GM18907 (cell line): ENCODE results near the gene VPS13C.

Experiments
- ATAC-seq: cut with Tn5 transposase; IDR thresholded peaks from one replicate; pipeline ENCODE4 v1.9.1; 2021; ENCODE audit warnings: mild to moderate bottlenecking, moderate library complexity; ENCODE audit not compliant: unreplicated experiment

The VPS13C gene

DNA sequence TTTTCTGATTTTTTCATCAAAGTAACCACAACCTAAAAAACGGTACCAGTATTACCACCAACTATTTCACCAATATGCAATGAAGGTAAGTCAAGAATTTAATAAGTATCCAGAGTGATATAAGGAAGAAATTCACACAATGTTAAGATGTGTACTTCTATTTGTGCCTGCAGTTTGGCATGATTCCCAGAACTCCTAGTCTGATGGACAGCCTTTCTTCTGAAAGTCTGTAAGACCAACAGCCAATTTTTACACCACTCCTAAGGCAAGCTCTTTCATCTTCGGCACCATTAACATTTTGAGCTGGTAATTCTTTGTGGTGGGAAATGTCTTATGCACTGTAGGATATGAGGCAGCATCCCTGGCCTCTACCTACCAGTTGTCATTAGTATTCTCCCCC, 108.3 kb downstream of the VPS13C start:
- ATAC-seq, result no peak

DNA sequence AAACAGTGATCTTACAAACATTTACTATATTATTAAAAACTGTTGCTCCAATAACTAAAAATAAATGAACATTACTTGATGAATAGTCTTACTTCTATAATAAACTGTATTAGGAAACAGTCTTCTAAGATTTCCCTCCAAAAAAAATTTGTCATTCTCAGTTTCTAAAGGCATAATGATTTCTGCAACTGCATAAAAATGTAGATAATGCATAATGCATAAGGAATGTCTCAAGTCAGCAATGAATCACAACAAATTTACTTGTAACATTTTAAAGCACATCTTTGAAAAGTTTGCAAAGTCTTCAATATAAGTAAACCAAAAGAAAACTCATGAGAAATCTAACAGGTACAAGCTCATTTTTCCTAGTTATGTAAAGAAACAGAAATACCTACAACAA, 113.5 kb downstream of the VPS13C start:
- ATAC-seq, result no peak

DNA sequence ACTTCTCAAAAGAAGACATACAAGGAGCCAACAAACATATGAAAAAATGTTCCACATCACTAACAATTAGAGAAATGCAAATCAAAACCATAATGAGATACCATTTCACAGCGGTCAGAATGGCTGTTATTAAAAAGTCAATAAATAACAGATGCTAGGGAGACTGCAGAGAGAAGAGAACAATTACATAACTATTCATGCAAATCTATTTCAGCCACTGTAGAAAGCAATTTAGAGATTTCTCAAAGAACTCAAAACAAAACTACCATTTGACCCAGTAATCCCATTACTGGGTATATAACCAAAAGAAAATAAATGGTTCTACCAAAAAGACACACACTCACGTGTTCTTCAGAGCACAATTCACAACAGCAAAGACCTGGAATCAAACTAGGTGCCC, 116.3 kb downstream of the VPS13C start:
- ATAC-seq, result no peak

DNA sequence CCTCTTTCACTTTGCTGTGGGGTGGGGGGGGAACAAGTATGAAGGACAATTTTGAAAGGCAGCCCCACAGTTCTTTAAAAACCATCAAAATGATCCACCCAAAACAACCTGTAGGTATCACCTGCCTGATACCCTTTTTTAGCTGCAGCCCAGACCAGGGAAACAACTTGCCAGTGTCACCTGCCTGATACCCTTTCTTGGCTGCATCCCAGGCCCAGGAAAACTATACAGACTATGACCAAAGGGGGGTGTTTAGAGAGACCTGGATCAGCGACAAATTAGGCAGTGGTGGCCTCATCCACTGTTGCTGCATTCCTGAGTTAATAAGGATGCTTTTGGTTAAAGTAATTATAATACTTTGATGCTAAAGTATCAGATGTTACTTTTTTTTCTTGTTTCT, 122.0 kb downstream of the VPS13C start:
- no peak for ATAC-seq

DNA sequence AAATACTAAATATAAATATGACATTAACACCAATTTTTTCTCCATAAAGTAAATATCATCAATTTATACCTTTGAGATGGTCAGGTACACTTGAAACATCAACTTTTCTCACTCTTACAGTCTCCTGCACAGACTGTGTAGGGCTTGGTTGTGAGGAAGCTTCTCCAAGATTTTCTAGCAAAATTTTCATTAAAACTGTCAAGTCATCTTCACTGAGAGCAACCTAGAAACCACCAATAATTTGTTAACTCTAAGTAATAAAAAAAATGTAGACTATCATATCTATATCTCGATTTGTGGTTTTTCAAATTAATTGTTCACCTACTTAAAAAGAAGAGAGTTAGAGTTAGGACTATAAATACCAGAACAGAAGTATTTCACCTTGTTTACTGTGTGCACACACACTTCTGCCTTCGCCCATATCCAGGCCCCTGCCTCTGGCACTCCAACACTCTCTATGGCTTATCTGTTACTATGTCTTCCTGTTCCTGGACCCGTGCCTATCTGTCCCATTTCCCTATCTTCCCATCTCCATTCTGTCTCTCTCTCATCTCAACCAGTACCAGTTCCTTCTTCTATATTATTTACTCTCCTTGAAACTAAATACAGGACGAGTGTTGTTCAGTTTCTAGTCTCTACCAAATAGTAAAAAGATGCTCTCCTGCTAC, 123.6 kb downstream of the VPS13C start:
- no peak for ATAC-seq

DNA sequence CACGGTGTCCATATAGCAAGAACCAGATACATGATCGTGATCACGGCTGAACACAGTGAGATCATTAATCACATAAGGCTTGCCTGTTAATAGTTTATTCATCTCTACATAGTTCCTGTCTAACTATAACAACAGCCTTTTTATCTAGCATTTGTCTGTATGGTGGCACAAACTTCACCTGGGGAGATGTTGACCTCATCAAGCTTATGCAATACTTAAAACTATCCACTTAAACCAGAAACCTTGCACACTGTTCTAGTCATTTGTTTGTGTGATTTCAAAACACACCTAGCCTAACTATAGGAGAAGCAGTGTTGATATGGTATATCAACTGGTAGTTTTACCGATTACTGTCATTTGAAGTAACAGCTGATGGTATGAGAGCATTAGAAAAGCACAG, 124.8 kb downstream of the VPS13C start:
- ATAC-seq, result no peak

DNA sequence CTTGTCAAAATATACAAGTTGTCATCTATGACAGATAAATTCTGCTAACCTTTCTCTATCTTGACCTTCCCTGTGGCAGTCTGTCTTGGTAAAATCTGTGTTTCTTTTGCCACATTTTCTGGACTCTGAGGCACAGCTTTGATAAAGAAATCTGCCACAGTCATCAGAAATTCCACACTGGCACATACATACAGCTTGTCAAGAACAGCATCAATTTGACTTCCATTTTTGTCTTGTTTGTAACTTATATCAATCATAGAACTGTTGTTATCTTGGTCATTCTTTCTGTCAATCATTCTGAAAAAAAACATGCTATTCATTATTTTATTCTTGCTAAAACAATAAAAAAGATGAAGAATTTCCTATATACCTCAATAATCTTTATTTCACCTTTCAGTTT, 130.8 kb downstream of the VPS13C start:
- no peak for ATAC-seq

DNA sequence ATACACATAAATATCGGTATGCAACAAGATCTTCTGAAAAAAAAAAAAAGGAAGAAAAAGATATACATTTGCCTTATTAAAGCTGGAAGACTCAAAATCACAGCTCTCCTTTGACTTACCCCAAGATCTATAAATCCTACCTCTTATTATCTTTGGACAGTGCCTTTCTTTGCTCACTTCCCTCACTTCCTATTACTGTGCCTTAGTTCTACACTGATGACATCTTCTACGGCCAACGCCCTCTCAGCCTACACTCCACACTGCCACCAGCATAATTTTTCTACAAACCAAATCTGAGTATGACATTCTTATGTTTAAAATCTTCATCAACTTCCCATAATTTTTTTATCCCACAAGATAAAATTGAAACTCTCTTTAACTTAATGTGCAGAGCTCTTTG, 137.1 kb downstream of the VPS13C start:
- no peak for ATAC-seq

DNA sequence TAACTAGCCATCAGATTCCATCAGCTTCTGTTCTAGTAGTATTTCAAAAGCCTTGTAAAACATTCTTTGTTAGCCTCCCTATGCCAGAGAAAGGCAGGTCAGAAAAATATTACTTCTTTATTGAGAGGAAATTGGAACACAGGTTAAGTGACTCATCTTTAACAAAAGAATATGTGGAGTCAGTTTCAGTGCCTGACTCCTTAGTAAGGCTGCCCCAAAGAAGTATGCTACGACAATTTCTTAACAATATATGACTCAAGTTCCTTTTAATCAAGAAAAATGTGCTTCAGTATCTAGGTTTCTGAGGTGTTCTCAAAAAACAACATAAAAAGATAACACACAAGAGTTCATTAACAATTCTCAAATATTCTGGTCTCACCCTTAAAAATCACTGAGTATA, 139.2 kb downstream of the VPS13C start:
- no peak for ATAC-seq

DNA sequence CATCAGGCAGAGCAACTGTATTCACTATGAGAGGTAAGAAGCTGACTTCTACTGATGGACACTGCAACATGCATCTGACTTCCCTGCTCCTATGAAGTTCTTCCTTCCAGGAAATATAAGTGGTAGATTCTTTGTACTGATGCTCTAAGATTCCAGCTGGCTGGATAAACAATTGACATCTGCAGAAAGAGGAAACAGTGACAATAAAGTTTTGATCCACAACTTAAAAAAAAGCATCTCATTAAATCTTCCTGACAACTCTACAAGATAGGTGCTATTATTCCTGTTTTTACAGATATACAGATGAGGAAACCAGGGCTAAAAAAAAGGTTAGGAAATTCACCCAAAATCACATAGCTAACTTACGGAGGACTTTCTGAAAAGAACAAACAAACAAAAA, 142.8 kb downstream of the VPS13C start:
- ATAC-seq, result no peak

DNA sequence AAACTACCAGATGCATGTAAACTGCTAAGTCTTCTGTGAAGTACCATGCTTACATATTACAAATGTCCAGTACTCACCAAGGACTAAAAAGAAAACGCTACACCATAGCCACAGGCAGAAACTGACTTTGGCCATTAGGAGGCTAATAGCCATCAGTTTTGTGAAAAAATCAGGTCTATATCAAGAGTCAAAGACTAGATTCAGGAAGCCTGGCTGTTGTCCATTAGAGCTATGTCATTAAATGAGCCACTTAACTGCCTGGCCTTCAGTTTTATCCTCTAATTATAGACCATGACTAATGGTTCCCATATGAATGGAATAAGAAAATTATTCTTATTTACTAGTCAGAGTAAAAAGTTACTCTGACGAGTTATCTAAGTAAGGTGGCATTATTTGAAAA, 144.1 kb downstream of the VPS13C start:
- ATAC-seq, result no peak

DNA sequence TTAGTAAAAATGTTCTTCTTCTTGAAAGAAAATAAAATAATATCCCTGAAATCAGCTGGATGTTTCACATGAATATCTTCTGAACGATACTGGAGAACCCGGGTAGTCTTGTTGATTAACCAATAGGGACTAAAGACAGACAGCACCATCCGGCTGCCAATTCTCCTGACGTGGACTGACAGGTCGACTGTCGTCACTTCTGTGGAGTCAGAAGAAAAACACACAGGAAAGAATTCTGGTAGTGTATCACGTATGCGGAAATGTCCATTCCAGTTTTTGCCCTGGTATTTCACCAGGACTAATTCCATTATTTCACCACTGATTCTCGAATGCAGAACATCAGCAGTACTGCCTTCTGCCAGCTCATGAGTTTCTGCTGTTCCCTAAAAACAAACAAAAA, 144.6 kb downstream of the VPS13C start:
- ATAC-seq, result no peak

DNA sequence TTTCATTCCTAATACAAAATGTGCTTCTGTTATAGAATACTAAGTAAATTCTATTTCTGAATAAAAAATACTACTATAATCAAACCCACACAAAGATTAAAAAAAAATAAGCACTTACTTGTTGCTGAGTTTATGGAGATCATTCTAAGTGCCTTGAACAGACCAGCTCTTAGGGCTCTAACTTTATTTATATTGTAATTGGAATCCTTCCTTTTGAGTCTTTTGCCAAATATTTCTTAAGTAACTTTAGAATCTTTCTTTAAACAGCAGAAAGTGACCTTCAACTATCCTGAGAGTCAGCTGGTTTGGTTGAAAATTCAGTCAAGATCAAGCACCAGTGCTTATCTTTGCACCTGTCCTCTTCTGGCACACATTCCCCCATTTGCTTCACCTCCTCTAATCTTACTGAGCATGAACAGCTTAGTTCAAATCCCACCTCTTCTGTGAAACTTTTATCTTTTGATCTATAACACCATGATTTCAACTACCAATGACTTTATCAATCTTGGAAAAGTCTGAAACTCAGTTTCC, 149.3 kb downstream of the VPS13C start:
- ATAC-seq, result no peak

DNA sequence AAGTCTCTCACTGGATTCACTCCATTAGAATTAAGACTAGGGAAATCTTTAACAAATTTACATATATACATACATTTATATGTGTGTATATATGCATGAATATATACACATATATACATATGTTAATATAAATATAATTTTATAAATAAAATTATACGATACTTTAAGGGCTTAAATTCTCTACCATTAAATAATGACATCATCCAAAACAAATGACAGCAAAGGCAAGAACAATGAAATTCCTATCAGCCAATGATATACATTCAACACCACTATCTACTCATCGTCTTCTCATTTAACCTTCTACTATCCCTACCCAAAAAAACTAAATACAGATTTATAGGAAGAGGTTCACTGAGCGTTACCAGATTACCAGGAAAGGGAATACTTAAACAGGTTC, 152.0 kb downstream of the VPS13C start:
- no peak for ATAC-seq

DNA sequence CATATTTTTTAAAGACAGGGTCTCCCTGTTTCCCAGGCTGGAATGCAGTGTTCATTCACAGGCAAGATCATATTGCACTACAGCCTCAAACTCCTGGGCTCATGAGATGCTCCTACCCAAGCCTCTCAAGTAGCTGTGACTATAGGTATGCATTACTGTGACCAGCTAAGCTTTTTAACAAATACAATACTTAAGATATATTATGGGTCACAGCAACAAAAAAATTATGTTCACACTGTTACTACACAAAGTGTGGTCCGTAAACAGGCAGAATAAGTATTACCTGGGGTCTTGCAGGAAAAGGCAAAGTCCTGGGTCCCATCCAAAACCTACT, 152.5 kb downstream of the VPS13C start:
- no peak for ATAC-seq

DNA sequence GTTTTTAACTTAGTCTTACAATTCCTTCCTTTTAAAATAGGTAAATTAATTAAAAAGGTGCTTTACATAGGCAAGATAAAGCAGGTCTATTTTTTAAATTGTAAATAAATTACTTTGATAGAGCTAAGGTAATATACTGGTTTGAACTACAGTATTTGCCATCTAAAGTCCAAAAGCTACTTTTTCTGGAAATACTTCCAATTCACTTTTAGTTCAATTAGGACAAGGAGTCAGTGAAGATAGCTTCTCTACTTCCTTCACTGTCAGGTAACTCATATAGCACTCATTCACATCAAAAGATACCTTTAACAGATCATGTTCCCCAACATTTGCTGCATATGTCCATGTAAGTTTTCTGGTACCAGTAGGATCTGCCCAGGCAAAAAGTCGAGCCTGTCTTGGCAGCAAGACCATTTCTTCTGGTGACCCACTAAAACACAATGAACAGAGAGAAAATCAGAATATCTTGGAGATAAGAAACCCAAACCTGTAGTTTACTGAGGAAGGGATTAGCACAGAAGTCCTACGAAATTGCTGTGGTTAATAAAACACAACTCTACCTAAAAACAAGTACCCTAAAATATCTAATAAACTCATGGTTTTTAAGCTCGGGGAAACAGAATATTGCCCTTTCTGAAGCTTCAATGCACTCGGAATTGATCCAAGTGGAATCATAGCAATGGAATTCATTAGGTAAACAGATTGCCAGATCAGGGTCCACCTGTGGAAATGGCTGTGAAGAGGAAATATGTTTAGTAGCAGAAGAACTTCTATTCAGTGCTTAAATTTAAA, 153.1 kb downstream of the VPS13C start:
- ATAC-seq, result no peak

DNA sequence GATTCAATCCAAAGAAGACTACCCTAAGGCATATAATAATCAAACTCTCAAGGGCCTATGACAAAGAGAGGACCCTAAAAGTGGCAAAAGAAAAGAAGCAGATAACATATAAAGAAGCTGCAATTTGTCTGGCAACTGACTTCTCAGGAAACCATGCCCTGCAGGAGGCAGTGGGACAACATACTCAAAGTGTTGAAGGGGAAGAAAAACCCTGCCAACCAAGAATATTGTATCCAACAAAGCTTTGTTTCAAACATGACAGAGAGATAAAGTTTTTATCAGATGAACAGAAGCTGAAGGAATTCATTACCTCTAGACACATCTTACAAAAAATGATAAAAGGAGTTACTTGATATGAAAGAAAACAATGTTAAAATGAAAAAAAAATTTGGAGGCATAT, 167.1 kb downstream of the VPS13C start:
- no peak for ATAC-seq

DNA sequence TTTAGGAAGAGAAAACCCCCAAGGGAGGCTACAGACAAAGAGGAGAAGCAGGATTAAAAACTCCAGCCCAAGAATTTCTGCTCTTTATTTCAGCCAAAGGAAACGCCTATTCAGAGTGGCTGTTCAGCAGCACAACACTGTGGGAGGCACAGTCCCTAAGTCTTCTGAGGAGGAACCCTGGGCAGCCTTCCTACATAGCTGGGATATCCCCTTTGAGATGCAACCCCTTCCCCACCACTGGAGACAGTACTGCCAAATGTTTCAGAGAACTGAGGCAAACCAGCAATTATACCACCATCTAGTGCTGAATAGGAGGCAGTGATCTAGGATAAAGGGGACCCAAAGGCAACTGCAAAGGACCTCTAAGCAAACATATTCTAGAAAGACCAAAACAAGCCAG, 168.1 kb downstream of the VPS13C start:
- ATAC-seq, result no peak

DNA sequence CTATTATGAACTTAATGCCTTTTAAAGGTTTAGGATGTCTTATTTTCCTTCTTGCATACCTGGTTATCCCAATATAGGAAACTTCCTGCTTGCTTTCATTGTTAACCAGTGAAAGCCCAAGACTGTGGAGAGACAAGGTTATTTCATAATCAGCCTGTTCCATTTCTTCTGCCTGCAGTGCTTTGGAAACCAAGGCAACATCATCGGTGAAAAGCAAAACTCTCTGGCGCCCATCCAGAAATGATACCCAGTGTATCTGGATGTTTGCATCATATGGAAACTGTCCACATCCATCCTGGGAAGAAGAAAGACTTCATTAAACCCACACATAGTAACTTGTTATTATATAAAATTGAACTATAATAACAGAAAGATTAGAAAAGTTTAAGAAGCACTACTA, 170.1 kb downstream of the VPS13C start:
- no peak for ATAC-seq

DNA sequence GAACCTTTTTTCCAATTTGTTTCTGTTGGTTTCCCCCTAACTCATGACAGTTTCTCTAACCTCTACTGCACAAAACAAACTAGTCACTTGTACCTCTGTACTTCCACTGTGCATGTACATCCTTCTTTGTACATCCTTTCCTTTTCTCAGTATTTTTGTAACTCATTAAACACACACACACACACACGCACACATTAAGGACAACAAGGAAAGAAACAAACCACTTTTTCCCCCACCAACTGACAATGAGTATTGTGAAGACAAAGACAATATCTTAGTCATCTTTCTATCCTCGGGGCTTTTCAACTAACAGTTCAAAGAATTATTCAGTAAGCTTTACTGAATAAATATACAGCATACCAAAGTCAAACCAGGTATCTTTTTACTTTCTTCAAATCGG, 170.5 kb downstream of the VPS13C start:
- ATAC-seq, result no peak

DNA sequence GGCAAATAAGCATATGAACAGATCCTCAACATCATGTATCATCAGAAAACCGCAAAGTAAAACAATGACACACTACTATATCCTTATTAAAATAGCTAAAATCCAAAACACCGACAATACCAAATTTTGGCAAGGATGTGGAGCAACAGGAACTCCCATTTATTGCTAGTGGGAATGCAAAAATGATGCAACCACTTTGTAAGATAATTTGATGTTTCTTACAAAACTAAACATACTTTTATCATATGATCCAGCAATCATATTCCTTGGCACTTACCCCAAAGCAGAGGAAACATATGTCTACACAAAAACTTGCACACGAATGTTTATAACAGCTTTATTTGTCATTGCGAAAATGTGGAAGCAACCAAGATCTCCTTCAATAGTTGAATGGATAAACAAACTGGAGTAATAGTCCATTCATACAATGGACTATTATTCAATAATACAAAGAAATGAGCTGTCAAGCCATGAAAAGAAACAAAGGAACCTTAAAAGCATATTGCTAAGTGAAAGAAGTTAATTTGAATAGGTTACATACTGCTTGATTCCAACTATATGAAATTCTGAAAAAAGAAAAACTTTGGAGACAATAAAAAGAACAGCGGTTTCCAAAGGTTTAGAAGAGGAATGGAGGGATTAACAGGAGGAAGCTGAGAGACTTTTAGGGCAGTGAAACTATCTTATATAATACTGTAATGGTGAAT, 172.0 kb downstream of the VPS13C start:
- no peak for ATAC-seq

DNA sequence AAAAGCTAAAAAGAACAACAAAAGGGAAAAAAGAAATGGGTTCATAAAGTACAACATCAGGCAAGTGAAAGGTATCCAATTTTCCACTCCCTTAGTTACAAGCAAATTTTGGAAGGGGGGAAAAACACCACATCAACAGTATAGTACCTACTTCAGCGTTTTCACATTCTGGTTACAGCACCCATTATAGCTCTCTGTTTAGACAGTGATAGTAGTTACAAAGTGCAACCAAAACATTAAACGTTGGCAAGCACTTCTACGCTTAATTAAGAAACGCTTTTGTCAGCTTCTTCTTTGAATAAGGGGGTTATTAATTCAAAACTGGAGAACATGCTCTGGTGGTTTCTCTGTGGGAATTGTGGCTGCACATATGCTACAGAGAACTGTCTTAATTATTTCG, 180.2 kb downstream of the VPS13C start:
- ATAC-seq, result no peak
